ENCODE results near the gene VTI1A.
"Not testable (repeated sequence)": the region's sequence is repeated elsewhere in the genome, so short reads cannot be mapped to it uniquely, and the experiment has no call there.

VTI1A gene

GRCh38 chr10:112484399-112484798 is 37.4 kb downstream of the VTI1A start:
- no peak for TF ChIP-seq CTCF (IDR thresholded peaks at IDR 0.05; ENCODE audit: control insufficient read depth, insufficient read depth, low read depth, low read length, missing control alignments)
- DNase-seq (ENCODE audit: low read depth) = no peak
- no peak overlapping the region for H3K4me3 ChIP-seq (ENCODE audit: control insufficient read depth, low read depth, low read length)

GRCh38 chr10:112487964-112488363 is 40.9 kb downstream of the VTI1A start:
- no peak for DNase-seq (ENCODE audit: low read depth)
- no peak for TF ChIP-seq CTCF (IDR thresholded peaks at IDR 0.05; ENCODE audit: control insufficient read depth, insufficient read depth, low read depth, low read length, missing control alignments)
- H3K4me3 ChIP-seq (ENCODE audit: control insufficient read depth, low read depth, low read length) = no peak overlapping the region

GRCh38 chr10:112490545-112490944 is 43.5 kb downstream of the VTI1A start:
- TF ChIP-seq CTCF (IDR thresholded peaks at IDR 0.05; ENCODE audit: control insufficient read depth, insufficient read depth, low read depth, low read length, missing control alignments) = no peak
- no peak for DNase-seq (ENCODE audit: low read depth)
- no peak overlapping the region for H3K4me3 ChIP-seq (ENCODE audit: control insufficient read depth, low read depth, low read length)

GRCh38 chr10:112491144-112491543 is 44.1 kb downstream of the VTI1A start:
- no peak for TF ChIP-seq CTCF (IDR thresholded peaks at IDR 0.05; ENCODE audit: control insufficient read depth, insufficient read depth, low read depth, low read length, missing control alignments)
- no peak overlapping the region for H3K4me3 ChIP-seq (ENCODE audit: control insufficient read depth, low read depth, low read length)
- peak; percentile 1 for DNase-seq (ENCODE audit: low read depth)

- no peak for TF ChIP-seq CTCF (IDR thresholded peaks at IDR 0.05; ENCODE audit: control insufficient read depth, insufficient read depth, low read depth, low read length, missing control alignments)
- no peak overlapping the region for H3K4me3 ChIP-seq (ENCODE audit: control insufficient read depth, low read depth, low read length)
- no peak for DNase-seq (ENCODE audit: low read depth)
Measured at GRCh38 chr10:112492736-112493135, 45.7 kb downstream of the VTI1A start.

GRCh38 chr10:112497347-112497950 is 50.4 kb downstream of the VTI1A start:
- TF ChIP-seq CTCF (IDR thresholded peaks at IDR 0.05; ENCODE audit: control insufficient read depth, insufficient read depth, low read depth, low read length, missing control alignments) = no peak
- H3K4me3 ChIP-seq (ENCODE audit: control insufficient read depth, low read depth, low read length) = no peak overlapping the region
- DNase-seq (ENCODE audit: low read depth) = no peak

- DNase-seq (ENCODE audit: low read depth) = no peak
- no peak for TF ChIP-seq CTCF (IDR thresholded peaks at IDR 0.05; ENCODE audit: control insufficient read depth, insufficient read depth, low read depth, low read length, missing control alignments)
- H3K4me3 ChIP-seq (ENCODE audit: control insufficient read depth, low read depth, low read length) = no peak overlapping the region
Measured at GRCh38 chr10:112498806-112499205, 51.8 kb downstream of the VTI1A start.

GRCh38 chr10:112499985-112500384 is 53.0 kb downstream of the VTI1A start:
- DNase-seq (ENCODE audit: low read depth); H3K4me3 ChIP-seq (ENCODE audit: control insufficient read depth, low read depth, low read length): not testable (repeated sequence)
